H1 (cell line): ENCODE measurements around the gene CACUL1. TPM values are rescaled to one million over a fixed set of nuclear protein-coding genes. Genes with fewer than 3 reads are reported as not detected.

ENCODE experiments used
- CTCF ChIA-PET: fragments of 300-600 bp; sonication (Branson Sonifier 250); formaldehyde crosslinking; loops from one replicate; lab custom pipeline; 2021; ENCODE audit not compliant: partially characterized antibody; lab: Charles Lee
- POLR2A ChIA-PET: fragments of 300-600 bp; sonication (Branson Sonifier 250); formaldehyde crosslinking; loops from one replicate; lab custom pipeline; 2021; ENCODE audit warnings: inconsistent platforms; ENCODE audit not compliant: partially characterized antibody; lab: Charles Lee
- DNase-seq, 2 experiments: peaks; one replicate each; pipeline versions ENCODE4 v3.0.0 to v3.0.0-alpha.2; 2010 to 2022; ENCODE audit warnings: low spot score in 2 of 2, low read depth in 1 of 2, mixed read lengths in 1 of 2
- FAIRE-seq: peaks from 2 replicates; lab custom pipeline; 2011; peaks lifted over from hg19 to GRCh38; lab: Jason Lieb, UNC
- H2AFZ ChIP-seq: 2 replicates; pipeline ENCODE4 v1.8.1; 2012; ENCODE audit warnings: low read length, inconsistent platforms
- H2AK5ac ChIP-seq: 2 replicates; pipeline ENCODE4 v1.6.1; 2013; ENCODE audit warnings: low read depth, low read length
- H2BK120ac ChIP-seq: replicated peaks from 2 replicates; pipeline ENCODE3; 2013; ENCODE audit warnings: low read depth, low read length, inconsistent platforms
- H2BK12ac ChIP-seq: 2 replicates; pipeline ENCODE4 v1.6.1; 2013; ENCODE audit warnings: low read depth, low read length
- H2BK15ac ChIP-seq: 2 replicates; pipeline ENCODE4 v1.6.1; 2013; ENCODE audit warnings: low read length
- H2BK20ac ChIP-seq: 2 replicates; pipeline ENCODE4 v1.6.1; 2013; ENCODE audit warnings: low read length
- H2BK5ac ChIP-seq: 2 replicates; pipeline ENCODE4 v1.6.1; 2013; ENCODE audit warnings: low read depth, low read length
- H3K14ac ChIP-seq: 2 replicates; pipeline ENCODE4 v1.6.1; 2013; ENCODE audit warnings: inconsistent platforms; ENCODE audit not compliant: insufficient read length
- H3K18ac ChIP-seq: 2 replicates; pipeline ENCODE4 v1.6.1; 2013; ENCODE audit warnings: low read length; ENCODE audit errors: extremely low read depth
- H3K23ac ChIP-seq: 2 replicates; pipeline ENCODE4 v1.6.1; 2013; ENCODE audit warnings: inconsistent platforms; ENCODE audit not compliant: insufficient read length
- H3K23me2 ChIP-seq: 2 replicates; pipeline ENCODE4 v1.6.1; 2013; ENCODE audit warnings: low read depth, low read length
- H3K27ac ChIP-seq: 2 replicates; pipeline ENCODE4 v1.6.1; 2011; ENCODE audit warnings: low read depth, low read length, inconsistent platforms
- H3K27me3 ChIP-seq, 4 experiments: replicated peaks in 1 of 4; 1 replicate in 1 of 4; 2 replicates in 3 of 4; pipeline versions ENCODE4 v1.6.1 to v1.8.1; 2011 to 2013; ENCODE audit warnings: low read length in 3 of 4, mild to moderate bottlenecking in 3 of 4, inconsistent platforms in 2 of 4, mixed read lengths in 2 of 4, moderate library complexity in 1 of 4; ENCODE audit not compliant: control insufficient read depth in 3 of 4, insufficient read depth in 3 of 4; ENCODE audit errors: extremely low read depth in 1 of 4
- H3K36me3 ChIP-seq, 4 experiments: 2 replicates each; pipeline versions ENCODE4 v1.6.1 to v1.8.1; 2011 to 2013; ENCODE audit warnings: mild to moderate bottlenecking in 4 of 4, low read length in 3 of 4, moderate library complexity in 2 of 4, control low read depth in 1 of 4, inconsistent platforms in 1 of 4; ENCODE audit not compliant: insufficient read depth in 4 of 4, control insufficient read depth in 2 of 4
- H3K4ac ChIP-seq: replicated peaks from 2 replicates; pipeline ENCODE3; 2013; ENCODE audit warnings: low read length, low read depth, mixed read lengths, inconsistent platforms; ENCODE audit not compliant: insufficient read length
- H3K4me1 ChIP-seq, 4 experiments: replicated peaks in 1 of 4; 1 replicate in 1 of 4; 2 replicates in 3 of 4; pipeline versions ENCODE4 v1.6.1 to v1.8.1; 2011 to 2013; ENCODE audit warnings: low read length in 3 of 4, inconsistent platforms in 2 of 4, mixed read lengths in 1 of 4; ENCODE audit not compliant: insufficient read depth in 4 of 4, control insufficient read depth in 3 of 4
- H3K4me2 ChIP-seq, 2 experiments: 2 replicates each; pipeline versions ENCODE4 v1.6.1 to v1.8.1; 2011 to 2013; ENCODE audit warnings: low read depth in 2 of 2, low read length in 2 of 2, control low read depth in 1 of 2, inconsistent platforms in 1 of 2, mild to moderate bottlenecking in 1 of 2; ENCODE audit not compliant: insufficient read depth in 1 of 2
- H3K4me3 ChIP-seq, 4 experiments: fragments of 200-600, 300-600 bp in 1 of 4; sonication (generic), shearing (Covaris generic), sonication (Bioruptor Twin) in 1 of 4; 2 replicates each; pipeline versions ENCODE4 v1.5.1 to v1.8.1; 2011 to 2016; ENCODE audit warnings: low read length in 4 of 4, low read depth in 3 of 4, control low read depth in 2 of 4, inconsistent platforms in 2 of 4, mild to moderate bottlenecking in 2 of 4, mixed read lengths in 1 of 4, moderate library complexity in 1 of 4; ENCODE audit not compliant: insufficient read depth in 2 of 4; ENCODE audit errors: extremely low read depth in 1 of 4
- H3K56ac ChIP-seq: replicated peaks from 2 replicates; pipeline ENCODE3; 2013; ENCODE audit warnings: low read depth, mild to moderate bottlenecking, mixed read lengths, low read length, inconsistent platforms; ENCODE audit not compliant: insufficient read length
- H3K79me1 ChIP-seq: 2 replicates; pipeline ENCODE4 v1.6.1; 2013; ENCODE audit warnings: low read depth, low read length, control low read depth
- H3K79me2 ChIP-seq, 2 experiments: 2 replicates each; pipeline versions ENCODE4 v1.6.1 to v1.8.1; 2012 to 2013; ENCODE audit warnings: low read length in 2 of 2, mild to moderate bottlenecking in 2 of 2, inconsistent platforms in 1 of 2; ENCODE audit not compliant: insufficient read depth in 2 of 2, control insufficient read depth in 1 of 2
- H3K9ac ChIP-seq, 4 experiments: replicated peaks in 1 of 4; 1 replicate in 1 of 4; 2 replicates in 3 of 4; pipeline versions ENCODE4 v1.6.1 to v1.8.1; 2011 to 2013; ENCODE audit warnings: low read depth in 3 of 4, low read length in 3 of 4, control low read depth in 2 of 4, mild to moderate bottlenecking in 2 of 4, moderate library complexity in 2 of 4, inconsistent platforms in 1 of 4; ENCODE audit errors: extremely low read depth in 1 of 4
- H3K9me3 ChIP-seq, 2 experiments: 2 replicates each; pipeline versions ENCODE4 v1.6.1 to v1.8.1; 2012 to 2013; ENCODE audit warnings: mild to moderate bottlenecking in 2 of 2, moderate library complexity in 2 of 2, control low read depth in 1 of 2, inconsistent platforms in 1 of 2, low read depth in 1 of 2, low read length in 1 of 2, mixed read lengths in 1 of 2; ENCODE audit not compliant: insufficient read depth in 2 of 2
- H4K20me1 ChIP-seq, 2 experiments: replicated peaks in 1 of 2; 2 replicates each; pipeline versions ENCODE3 to v1.8.1; 2011 to 2013; ENCODE audit warnings: inconsistent platforms in 2 of 2, low read length in 2 of 2, mild to moderate bottlenecking in 1 of 2; ENCODE audit not compliant: insufficient read depth in 2 of 2, control insufficient read depth in 1 of 2
- H4K5ac ChIP-seq: 2 replicates; pipeline ENCODE4 v1.6.1; 2013; ENCODE audit warnings: low read length, low read depth, mixed read lengths, inconsistent platforms; ENCODE audit not compliant: insufficient read length
- H4K8ac ChIP-seq: 2 replicates; pipeline ENCODE4 v1.8.0; 2013; ENCODE audit warnings: mild to moderate bottlenecking, moderate library complexity, low read length, inconsistent platforms; ENCODE audit not compliant: insufficient read depth; ENCODE audit errors: extremely low read depth
- H4K91ac ChIP-seq: replicated peaks from 2 replicates; pipeline ENCODE3; 2013; ENCODE audit warnings: low read length, mixed read lengths, inconsistent platforms; ENCODE audit not compliant: insufficient read length
- BACH1 ChIP-seq: IDR thresholded peaks from 2 replicates; pipeline ENCODE4 v1.6.1; 2012; ENCODE audit warnings: low read length, improper control_type of control experiment
- CBX5 ChIP-seq: fragments of 300-800, 300-1000 bp; sonication (generic); IDR thresholded peaks from 2 replicates; pipeline ENCODE4 v1.7.1; 2016; ENCODE audit warnings: antibody characterized with exemption, low read length, low read depth
- CREB1 ChIP-seq: IDR thresholded peaks from 2 replicates; pipeline ENCODE4 v1.6.1; 2012; ENCODE audit warnings: inconsistent platforms
- EP300 ChIP-seq, 2 experiments: IDR thresholded peaks; 1 replicate in 1 of 2; 2 replicates in 1 of 2; pipeline ENCODE4 v1.6.1; 2011 to 2012; ENCODE audit warnings: low read depth in 2 of 2, low read length in 2 of 2, mild to moderate bottlenecking in 2 of 2, borderline replicate concordance in 1 of 2, inconsistent platforms in 1 of 2, moderate library complexity in 1 of 2
- KDM4A ChIP-seq: IDR thresholded peaks from one replicate; pipeline ENCODE4 v1.7.1; 2012; ENCODE audit warnings: low read depth, mild to moderate bottlenecking, moderate library complexity, low read length, inconsistent platforms; ENCODE audit not compliant: severe bottlenecking
- MAFK ChIP-seq: IDR thresholded peaks from 2 replicates; pipeline ENCODE4 v1.6.1; 2012; ENCODE audit warnings: low read depth, mild to moderate bottlenecking, improper control_type of control experiment, low read length
- POU5F1 ChIP-seq: IDR thresholded peaks from 2 replicates; pipeline ENCODE4 v1.6.1; 2011; ENCODE audit warnings: low read depth, mild to moderate bottlenecking, low read length, moderate library complexity
- RNF2 ChIP-seq: fragments of 200-900, 300-1000 bp; sonication (generic); IDR thresholded peaks from 2 replicates; pipeline ENCODE4 v1.7.1; 2016; ENCODE audit warnings: borderline replicate concordance, low read depth, mild to moderate bottlenecking, antibody characterized with exemption, low read length; ENCODE audit not compliant: poor library complexity, severe bottlenecking; ENCODE audit errors: missing control alignments
- ZNF274 ChIP-seq: IDR thresholded peaks from 2 replicates; pipeline ENCODE4 v1.7.0; 2012; ENCODE audit warnings: low read length, borderline replicate concordance; ENCODE audit errors: extremely low read depth
- WGBS, 2 experiments: shearing (Covaris generic) in 1 of 2; methylation state at CpG; one replicate each; pipeline versions ENCODE4 v1.1.6 to v1.1.7; 2013 to 2015; ENCODE audit warnings: low lambda C conversion rate in 2 of 2, mixed read lengths in 2 of 2, inconsistent platforms in 1 of 2, low coverage in 1 of 2, missing lambda C conversion rate in 1 of 2; ENCODE audit not compliant: insufficient replicate concordance in 2 of 2, insufficient coverage in 1 of 2, insufficient read length in 1 of 2; ENCODE audit errors: extremely low coverage in 1 of 2, missing lambda C conversion rate in 1 of 2; 5-methylcytosine and 5-hydroxymethylcytosine counted together
- polyA plus RNA-seq, 7 experiments: library from polyadenylated mRNA; depleted of rRNA in 3 of 7; stranded (reverse) in 5 of 7; unstranded in 2 of 7; fragments of >200 nt in 5 of 7; fragments of 200-250 nt in 2 of 7; gene quantifications; 1 replicate in 5 of 7; 2 replicates in 1 of 7; 4 replicates in 1 of 7; pipeline versions ENCODE4 v1.2.1 to v1.2.3, GENCODE V29; 2011 to 2013; ENCODE audit warnings: missing spikeins in 2 of 7, mixed read lengths in 2 of 7
- total RNA-seq: library from RNA; stranded (reverse); fragmentation: NEBNext Ultra II Directional; extraction: Animal tissue kit (Norgen Biotek cat#: 25700); gene quantifications from 2 replicates; pipeline ENCODE4 v1.2.1, GENCODE V29; 2021

The CACUL1 gene
- total and polyA plus RNA-seq, 2 of the 8 experiments (the other 6 are each of a cell fraction or from before 2014, with no cell fraction given): 6.5 to 34.2 TPM

DNA sequence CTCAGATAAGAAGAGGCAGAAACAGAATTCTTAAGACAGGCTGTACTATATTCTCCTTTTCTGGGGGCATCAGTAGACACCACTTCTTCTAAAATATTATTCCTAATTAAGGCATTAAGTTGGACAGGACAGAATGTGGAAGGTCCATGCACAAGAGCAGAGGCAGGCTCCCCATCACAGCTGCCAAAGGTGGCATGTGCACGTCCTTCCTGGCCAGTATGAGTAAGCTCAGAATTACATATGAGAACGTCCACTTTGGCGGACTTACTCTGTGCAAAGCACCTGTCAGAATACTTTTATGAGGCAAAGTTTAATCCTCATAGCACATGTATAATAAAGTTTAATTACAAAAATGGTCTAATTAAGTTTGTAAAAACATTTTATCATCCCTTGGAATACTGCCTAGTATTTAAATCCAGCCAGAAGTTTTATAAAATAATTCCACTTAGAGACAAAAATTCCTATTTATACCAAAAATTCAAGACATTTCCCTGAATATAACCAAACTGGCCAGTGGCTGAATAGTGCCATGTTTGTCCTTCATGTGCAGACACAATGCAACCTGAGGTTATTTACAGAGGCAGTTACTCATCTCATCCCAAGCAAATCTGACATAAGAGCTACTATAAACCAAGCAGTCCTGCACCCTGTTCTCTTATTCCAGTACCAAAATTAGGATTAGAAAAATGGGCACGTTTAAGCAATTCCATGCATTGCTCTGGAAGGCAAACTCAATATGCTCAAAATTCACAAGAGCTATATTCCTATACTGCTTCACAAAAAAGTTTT, 65.5 kb downstream of the CACUL1 start:
- Histone ChIP-seq H4K8ac (no peak overlapping the region), H3K56ac (no peak overlapping the region), H3K79me1 (no peaks in the 10 kb centered on the region; the same call in 1 of the 2 replicates), H3K27me3 (no peaks in the 10 kb centered on the region), H3K27ac (no peak overlapping the region), H2AFZ (no peak overlapping the region), H2AK5ac (no peak overlapping the region), H2BK120ac (no peak overlapping the region), H3K23me2 (no peaks in the 10 kb centered on the region), H3K9ac (no peak overlapping the region), H4K91ac (no peak overlapping the region), H3K4me3 (no peak overlapping the region)
- no peak for FAIRE-seq
- POLR2A ChIA-PET: interaction anchor here (1.3 kb wide), 1 partner anchor 15 kb away, joined by 4 read pairs; no protein-coding TSS in a partner anchor
- 92% methylated on average over 4 of the region's 4 CpGs; no CpG with 5 or more reads in 1 of the 2 experiments for WGBS, 2 experiments
- TF ChIP-seq CBX5 (no peak), EP300 (IDR thresholded peaks at IDR 0.05; ENCODE audit: borderline replicate concordance in 1 of 2, low read depth in 2 of 2, low read length in 2 of 2) (no peak), ZNF274 (no peak), BACH1 (no peak), MAFK (no peak), POU5F1 (no peak), CREB1 (no peak), KDM4A (no peak), RNF2 (no peak)
- TF ChIP-seq, all 59 proteins: peak for 0
- Histone ChIP-seq H3K4me1 (no peaks in the 10 kb centered on the region), H2BK15ac (no peak overlapping the region), H3K18ac (no peak overlapping the region), H3K23ac (no peak overlapping the region), H4K5ac (no peak overlapping the region), H3K9me3 (no peaks in the 10 kb centered on the region), H3K79me2 (no peaks in the 10 kb centered on the region), H2BK5ac (no peak overlapping the region), H3K36me3 (peaks cover 2 to 48% (median 13%) of the 10 kb centered on the region in 4 experiments; a peak in 7 of 8 replicates), H4K20me1 (peaks cover 0 to under 1% of the 10 kb centered on the region in 2 experiments), H3K4me2 (no peak overlapping the region), H2BK20ac (no peak overlapping the region), H2BK12ac (no peak overlapping the region), H3K4ac (no peak overlapping the region), H3K14ac (no peak overlapping the region)
- CTCF ChIA-PET: interaction anchor here (0.6 kb wide), 1 partner anchor 517 kb away, joined by 3 read pairs; no protein-coding TSS in a partner anchor
- no peak for DNase-seq
